H1 (cell line): Measurements from ENCODE around the gene PECR. TPM values are rescaled to one million over a fixed set of nuclear protein-coding genes. Genes with fewer than 3 reads are reported as not detected.

ENCODE experiments used
- CTCF ChIA-PET: fragments of 300-600 bp; sonication (Branson Sonifier 250); formaldehyde crosslinking; loops from one replicate; lab custom pipeline; 2021; ENCODE audit not compliant: partially characterized antibody; lab: Charles Lee
- POLR2A ChIA-PET: fragments of 300-600 bp; sonication (Branson Sonifier 250); formaldehyde crosslinking; loops from one replicate; lab custom pipeline; 2021; ENCODE audit warnings: inconsistent platforms; ENCODE audit not compliant: partially characterized antibody; lab: Charles Lee
- DNase-seq, 2 experiments: peaks; one replicate each; pipeline versions ENCODE4 v3.0.0 to v3.0.0-alpha.2; 2010 to 2022; ENCODE audit warnings: low spot score in 2 of 2, low read depth in 1 of 2, mixed read lengths in 1 of 2
- FAIRE-seq: peaks from 2 replicates; lab custom pipeline; 2011; peaks lifted over from hg19 to GRCh38; lab: Jason Lieb, UNC
- H2AFZ ChIP-seq: 2 replicates; pipeline ENCODE4 v1.8.1; 2012; ENCODE audit warnings: low read length, inconsistent platforms
- H2AK5ac ChIP-seq: 2 replicates; pipeline ENCODE4 v1.6.1; 2013; ENCODE audit warnings: low read depth, low read length
- H2BK120ac ChIP-seq: replicated peaks from 2 replicates; pipeline ENCODE3; 2013; ENCODE audit warnings: low read depth, low read length, inconsistent platforms
- H2BK12ac ChIP-seq: 2 replicates; pipeline ENCODE4 v1.6.1; 2013; ENCODE audit warnings: low read depth, low read length
- H2BK15ac ChIP-seq: 2 replicates; pipeline ENCODE4 v1.6.1; 2013; ENCODE audit warnings: low read length
- H2BK20ac ChIP-seq: 2 replicates; pipeline ENCODE4 v1.6.1; 2013; ENCODE audit warnings: low read length
- H2BK5ac ChIP-seq: 2 replicates; pipeline ENCODE4 v1.6.1; 2013; ENCODE audit warnings: low read depth, low read length
- H3K14ac ChIP-seq: 2 replicates; pipeline ENCODE4 v1.6.1; 2013; ENCODE audit warnings: inconsistent platforms; ENCODE audit not compliant: insufficient read length
- H3K18ac ChIP-seq: 2 replicates; pipeline ENCODE4 v1.6.1; 2013; ENCODE audit warnings: low read length; ENCODE audit errors: extremely low read depth
- H3K23ac ChIP-seq: 2 replicates; pipeline ENCODE4 v1.6.1; 2013; ENCODE audit warnings: inconsistent platforms; ENCODE audit not compliant: insufficient read length
- H3K23me2 ChIP-seq: 2 replicates; pipeline ENCODE4 v1.6.1; 2013; ENCODE audit warnings: low read depth, low read length
- H3K27ac ChIP-seq: 2 replicates; pipeline ENCODE4 v1.6.1; 2011; ENCODE audit warnings: low read depth, low read length, inconsistent platforms
- H3K27me3 ChIP-seq, 4 experiments: replicated peaks in 1 of 4; 1 replicate in 1 of 4; 2 replicates in 3 of 4; pipeline versions ENCODE4 v1.6.1 to v1.8.1; 2011 to 2013; ENCODE audit warnings: low read length in 3 of 4, mild to moderate bottlenecking in 3 of 4, inconsistent platforms in 2 of 4, mixed read lengths in 2 of 4, moderate library complexity in 1 of 4; ENCODE audit not compliant: control insufficient read depth in 3 of 4, insufficient read depth in 3 of 4; ENCODE audit errors: extremely low read depth in 1 of 4
- H3K36me3 ChIP-seq, 4 experiments: 2 replicates each; pipeline versions ENCODE4 v1.6.1 to v1.8.1; 2011 to 2013; ENCODE audit warnings: mild to moderate bottlenecking in 4 of 4, low read length in 3 of 4, moderate library complexity in 2 of 4, control low read depth in 1 of 4, inconsistent platforms in 1 of 4; ENCODE audit not compliant: insufficient read depth in 4 of 4, control insufficient read depth in 2 of 4
- H3K4ac ChIP-seq: replicated peaks from 2 replicates; pipeline ENCODE3; 2013; ENCODE audit warnings: low read length, low read depth, mixed read lengths, inconsistent platforms; ENCODE audit not compliant: insufficient read length
- H3K4me1 ChIP-seq, 4 experiments: replicated peaks in 1 of 4; 1 replicate in 1 of 4; 2 replicates in 3 of 4; pipeline versions ENCODE4 v1.6.1 to v1.8.1; 2011 to 2013; ENCODE audit warnings: low read length in 3 of 4, inconsistent platforms in 2 of 4, mixed read lengths in 1 of 4; ENCODE audit not compliant: insufficient read depth in 4 of 4, control insufficient read depth in 3 of 4
- H3K4me2 ChIP-seq, 2 experiments: 2 replicates each; pipeline versions ENCODE4 v1.6.1 to v1.8.1; 2011 to 2013; ENCODE audit warnings: low read depth in 2 of 2, low read length in 2 of 2, control low read depth in 1 of 2, inconsistent platforms in 1 of 2, mild to moderate bottlenecking in 1 of 2; ENCODE audit not compliant: insufficient read depth in 1 of 2
- H3K4me3 ChIP-seq, 4 experiments: fragments of 200-600, 300-600 bp in 1 of 4; sonication (generic), shearing (Covaris generic), sonication (Bioruptor Twin) in 1 of 4; 2 replicates each; pipeline versions ENCODE4 v1.5.1 to v1.8.1; 2011 to 2016; ENCODE audit warnings: low read length in 4 of 4, low read depth in 3 of 4, control low read depth in 2 of 4, inconsistent platforms in 2 of 4, mild to moderate bottlenecking in 2 of 4, mixed read lengths in 1 of 4, moderate library complexity in 1 of 4; ENCODE audit not compliant: insufficient read depth in 2 of 4; ENCODE audit errors: extremely low read depth in 1 of 4
- H3K56ac ChIP-seq: replicated peaks from 2 replicates; pipeline ENCODE3; 2013; ENCODE audit warnings: low read depth, mild to moderate bottlenecking, mixed read lengths, low read length, inconsistent platforms; ENCODE audit not compliant: insufficient read length
- H3K79me1 ChIP-seq: 2 replicates; pipeline ENCODE4 v1.6.1; 2013; ENCODE audit warnings: low read depth, low read length, control low read depth
- H3K79me2 ChIP-seq, 2 experiments: 2 replicates each; pipeline versions ENCODE4 v1.6.1 to v1.8.1; 2012 to 2013; ENCODE audit warnings: low read length in 2 of 2, mild to moderate bottlenecking in 2 of 2, inconsistent platforms in 1 of 2; ENCODE audit not compliant: insufficient read depth in 2 of 2, control insufficient read depth in 1 of 2
- H3K9ac ChIP-seq, 4 experiments: replicated peaks in 1 of 4; 1 replicate in 1 of 4; 2 replicates in 3 of 4; pipeline versions ENCODE4 v1.6.1 to v1.8.1; 2011 to 2013; ENCODE audit warnings: low read depth in 3 of 4, low read length in 3 of 4, control low read depth in 2 of 4, mild to moderate bottlenecking in 2 of 4, moderate library complexity in 2 of 4, inconsistent platforms in 1 of 4; ENCODE audit errors: extremely low read depth in 1 of 4
- H3K9me3 ChIP-seq, 2 experiments: 2 replicates each; pipeline versions ENCODE4 v1.6.1 to v1.8.1; 2012 to 2013; ENCODE audit warnings: mild to moderate bottlenecking in 2 of 2, moderate library complexity in 2 of 2, control low read depth in 1 of 2, inconsistent platforms in 1 of 2, low read depth in 1 of 2, low read length in 1 of 2, mixed read lengths in 1 of 2; ENCODE audit not compliant: insufficient read depth in 2 of 2
- H4K20me1 ChIP-seq, 2 experiments: replicated peaks in 1 of 2; 2 replicates each; pipeline versions ENCODE3 to v1.8.1; 2011 to 2013; ENCODE audit warnings: inconsistent platforms in 2 of 2, low read length in 2 of 2, mild to moderate bottlenecking in 1 of 2; ENCODE audit not compliant: insufficient read depth in 2 of 2, control insufficient read depth in 1 of 2
- H4K5ac ChIP-seq: 2 replicates; pipeline ENCODE4 v1.6.1; 2013; ENCODE audit warnings: low read length, low read depth, mixed read lengths, inconsistent platforms; ENCODE audit not compliant: insufficient read length
- H4K8ac ChIP-seq: 2 replicates; pipeline ENCODE4 v1.8.0; 2013; ENCODE audit warnings: mild to moderate bottlenecking, moderate library complexity, low read length, inconsistent platforms; ENCODE audit not compliant: insufficient read depth; ENCODE audit errors: extremely low read depth
- H4K91ac ChIP-seq: replicated peaks from 2 replicates; pipeline ENCODE3; 2013; ENCODE audit warnings: low read length, mixed read lengths, inconsistent platforms; ENCODE audit not compliant: insufficient read length
- CBX8 ChIP-seq: fragments of 300-800, 300-1000 bp; sonication (generic); IDR thresholded peaks from 2 replicates; pipeline ENCODE4 v1.7.1; 2016; ENCODE audit warnings: low read depth, low read length, borderline replicate concordance
- CHD1 ChIP-seq: IDR thresholded peaks from 2 replicates; pipeline ENCODE4 v1.6.1; 2012; ENCODE audit warnings: low read depth, low read length, improper control_type of control experiment
- FOSL1 ChIP-seq: IDR thresholded peaks from 2 replicates; pipeline ENCODE4 v1.6.1; 2011; ENCODE audit warnings: mild to moderate bottlenecking, low read depth, low read length, moderate library complexity; ENCODE audit not compliant: insufficient read depth
- NRF1 ChIP-seq: IDR thresholded peaks from 2 replicates; pipeline ENCODE4 v1.6.1; 2011; ENCODE audit warnings: mild to moderate bottlenecking, low read depth, low read length, improper control_type of control experiment
- PHF8 ChIP-seq: fragments of 200-600 bp; sonication (generic); conservative IDR thresholded peaks from 2 replicates; pipeline ENCODE4 v1.7.1; 2012; ENCODE audit warnings: low read depth, mild to moderate bottlenecking, inconsistent platforms, low read length, moderate library complexity
- POLR2AphosphoS5 ChIP-seq: IDR thresholded peaks from 2 replicates; pipeline ENCODE4 v1.6.1; 2011; ENCODE audit warnings: low read depth, low read length
- SIN3A ChIP-seq, 2 experiments: IDR thresholded peaks in 1 of 2; conservative IDR thresholded peaks in 1 of 2; 2 replicates each; pipeline ENCODE4 v1.6.1; 2011 to 2012; ENCODE audit warnings: low read length in 2 of 2, improper control_type of control experiment in 1 of 2, low read depth in 1 of 2, mild to moderate bottlenecking in 1 of 2
- SIX5 ChIP-seq: IDR thresholded peaks from 2 replicates; pipeline ENCODE4 v1.6.1; 2011; ENCODE audit warnings: mild to moderate bottlenecking, low read depth, low read length
- TAF1 ChIP-seq: IDR thresholded peaks from 2 replicates; pipeline ENCODE4 v1.6.1; 2011; ENCODE audit warnings: mild to moderate bottlenecking, low read depth, low read length
- TEAD4 ChIP-seq: IDR thresholded peaks from 2 replicates; pipeline ENCODE4 v1.6.1; 2012; ENCODE audit warnings: low read depth, low read length, inconsistent platforms, mixed read lengths
- ZNF274 ChIP-seq: IDR thresholded peaks from 2 replicates; pipeline ENCODE4 v1.7.0; 2012; ENCODE audit warnings: low read length, borderline replicate concordance; ENCODE audit errors: extremely low read depth
- WGBS, 2 experiments: shearing (Covaris generic) in 1 of 2; methylation state at CpG; one replicate each; pipeline versions ENCODE4 v1.1.6 to v1.1.7; 2013 to 2015; ENCODE audit warnings: low lambda C conversion rate in 2 of 2, mixed read lengths in 2 of 2, inconsistent platforms in 1 of 2, low coverage in 1 of 2, missing lambda C conversion rate in 1 of 2; ENCODE audit not compliant: insufficient replicate concordance in 2 of 2, insufficient coverage in 1 of 2, insufficient read length in 1 of 2; ENCODE audit errors: extremely low coverage in 1 of 2, missing lambda C conversion rate in 1 of 2; 5-methylcytosine and 5-hydroxymethylcytosine counted together
- polyA plus RNA-seq, 7 experiments: library from polyadenylated mRNA; depleted of rRNA in 3 of 7; stranded (reverse) in 5 of 7; unstranded in 2 of 7; fragments of >200 nt in 5 of 7; fragments of 200-250 nt in 2 of 7; gene quantifications; 1 replicate in 5 of 7; 2 replicates in 1 of 7; 4 replicates in 1 of 7; pipeline versions ENCODE4 v1.2.1 to v1.2.3, GENCODE V29; 2011 to 2013; ENCODE audit warnings: missing spikeins in 2 of 7, mixed read lengths in 2 of 7
- total RNA-seq: library from RNA; stranded (reverse); fragmentation: NEBNext Ultra II Directional; extraction: Animal tissue kit (Norgen Biotek cat#: 25700); gene quantifications from 2 replicates; pipeline ENCODE4 v1.2.1, GENCODE V29; 2021

The PECR gene
- total and polyA plus RNA-seq, 2 of the 8 experiments (the other 6 are each of a cell fraction or from before 2014, with no cell fraction given) = 15.9 to 19.2 TPM

- Histone ChIP-seq H3K4me1 (no peaks in the 10 kb centered on the region), H2BK120ac (no peak overlapping the region), H3K79me2 (no peaks in the 10 kb centered on the region), H3K4ac (no peak overlapping the region), H2BK15ac (no peak overlapping the region), H3K9me3 (no peaks in the 10 kb centered on the region), H3K4me2 (no peak overlapping the region), H2AK5ac (no peak overlapping the region), H3K79me1 (peaks cover 1% of the 10 kb centered on the region; the same call in 1 of the 2 replicates), H3K9ac (no peak overlapping the region), H3K27me3 (no peaks in the 10 kb centered on the region), H2BK5ac (no peak overlapping the region), H4K8ac (no peak overlapping the region), H3K23ac (no peak overlapping the region), H4K20me1 (no peaks in the 10 kb centered on the region), H2BK12ac (no peak overlapping the region), H3K27ac (no peak overlapping the region), H3K18ac (no peak overlapping the region), H2BK20ac (no peak overlapping the region), H2AFZ (no peak overlapping the region), H3K36me3 (peaks cover 0 to 12% (median 0%) of the 10 kb centered on the region in 4 experiments; a peak in 1 of 8 replicates), H3K23me2 (no peaks in the 10 kb centered on the region), H3K56ac (no peak overlapping the region), H4K91ac (no peak overlapping the region), H4K5ac (no peak overlapping the region), H3K4me3 (no peak overlapping the region), H3K14ac (no peak overlapping the region)
- no peak for FAIRE-seq
- ChIA-PET CTCF (interaction anchor here (0.6 to 1.7 kb wide), 4 partner anchors 8 to 1027 kb away, joined by 3 to 6 read pairs (median 3); partner anchors contain the start of genes PECR and TMEM169), POLR2A (no interaction called here)
- no peak for DNase-seq
- WGBS, 2 experiments = 96% methylated on average over 1 of the region's 1 CpG; no CpG with 5 or more reads in 1 of the 2 experiments
- TF ChIP-seq NRF1 = no peak
- TF ChIP-seq CBX8 = no peak
- no peak for TF ChIP-seq CHD1
- TF ChIP-seq SIX5 = no peak
- TF ChIP-seq TAF1 = no peak
- no peak for TF ChIP-seq FOSL1
- no peak for TF ChIP-seq ZNF274
- TF ChIP-seq SIN3A (conservative IDR thresholded peaks at IDR 0.05 in 1 of 2, IDR thresholded peaks at IDR 0.05 in 1 of 2; ENCODE audit: low read depth in 1 of 2, low read length in 2 of 2) = no peak
- no peak for TF ChIP-seq POLR2AphosphoS5
- TF ChIP-seq TEAD4 = no peak
- TF ChIP-seq PHF8 = no peak
These were observed 7.2 kb downstream of the PECR start for GRCh38 chr2:216074380-216074779.
